DND-41 (cell line): Measurements from ENCODE around the gene CEP120.

ENCODE experiments used
- ATAC-seq: fragments of 200-7000 bp; cut with Tn5 transposase; 3 replicates; pipeline ENCODE4 v1.9.1; 2021; ENCODE audit warnings: low read depth; ENCODE audit not compliant: insufficient read depth
- DNase-seq: peaks from one replicate; pipeline ENCODE4 v3.0.0-alpha.2; 2020
- H2AFZ ChIP-seq: 2 replicates; pipeline ENCODE4 v1.6.0; 2012; ENCODE audit warnings: low read depth, low read length
- H3K27ac ChIP-seq: 2 replicates; pipeline ENCODE4 v1.5.1; 2012; ENCODE audit warnings: low read length, inconsistent platforms
- H3K27me3 ChIP-seq: fragments of 200-600 bp; sonication (generic); 2 replicates; pipeline ENCODE4 v1.6.0; 2012; ENCODE audit warnings: low read length, mild to moderate bottlenecking, inconsistent platforms; ENCODE audit not compliant: insufficient read depth, poor library complexity
- H3K36me3 ChIP-seq: 2 replicates; pipeline ENCODE4 v1.5.1; 2012; ENCODE audit warnings: low read length, inconsistent platforms; ENCODE audit not compliant: insufficient read depth
- H3K4me1 ChIP-seq: 2 replicates; pipeline ENCODE4 v1.5.1; 2012; ENCODE audit warnings: mild to moderate bottlenecking, low read length; ENCODE audit not compliant: insufficient read depth
- H3K4me2 ChIP-seq: 2 replicates; pipeline ENCODE4 v1.6.0; 2012; ENCODE audit warnings: mild to moderate bottlenecking, moderate library complexity, low read length, inconsistent platforms; ENCODE audit not compliant: insufficient read depth
- H3K4me3 ChIP-seq, 2 experiments: fragments of 200-600 bp in 1 of 2; shearing (Covaris generic) in 1 of 2; 2 replicates each; pipeline ENCODE4 v1.5.1; 2012 to 2016; ENCODE audit warnings: inconsistent platforms in 2 of 2, low read length in 2 of 2, mild to moderate bottlenecking in 2 of 2, low read depth in 1 of 2, moderate library complexity in 1 of 2
- H3K79me2 ChIP-seq: 2 replicates; pipeline ENCODE4 v1.6.0; 2012; ENCODE audit warnings: low read length, inconsistent platforms; ENCODE audit not compliant: insufficient read depth
- H3K9ac ChIP-seq: 2 replicates; pipeline ENCODE4 v1.6.0; 2012; ENCODE audit warnings: low read depth, mild to moderate bottlenecking, inconsistent platforms, low read length, moderate library complexity
- H3K9me3 ChIP-seq: 2 replicates; pipeline ENCODE4 v1.5.1; 2012; ENCODE audit warnings: low read length, moderate library complexity, mild to moderate bottlenecking, inconsistent platforms; ENCODE audit not compliant: insufficient read depth, severe bottlenecking
- H4K20me1 ChIP-seq: 2 replicates; pipeline ENCODE4 v1.6.0; 2012; ENCODE audit warnings: low read length; ENCODE audit not compliant: insufficient read depth
- CTCF ChIP-seq: IDR thresholded peaks from 2 replicates; pipeline ENCODE4 v1.5.1; 2012; ENCODE audit warnings: borderline replicate concordance, low read length, moderate library complexity, mild to moderate bottlenecking; ENCODE audit not compliant: poor library complexity, severe bottlenecking; ENCODE audit errors: extremely low read depth
- EZH2 ChIP-seq: IDR thresholded peaks from 3 replicates; pipeline ENCODE4 v1.6.1; 2012; ENCODE audit warnings: borderline replicate concordance, low read depth, mild to moderate bottlenecking, moderate library complexity, low read length, inconsistent platforms; ENCODE audit not compliant: severe bottlenecking

The CEP120 gene

GRCh38 chr5:123448017-123448617, 24.9 kb upstream of the CEP120 start:
- Histone ChIP-seq H3K4me1 (no peaks in the 10 kb centered on the region), H3K4me2 (no peak overlapping the region), H3K27ac (no peak overlapping the region), H2AFZ (no peak overlapping the region), H3K79me2 (no peaks in the 10 kb centered on the region), H4K20me1 (no peaks in the 10 kb centered on the region), H3K9ac (no peak overlapping the region), H3K36me3 (no peaks in the 10 kb centered on the region), H3K27me3 (no peaks in the 10 kb centered on the region), H3K9me3 (no peaks in the 10 kb centered on the region), H3K4me3 (no peak overlapping the region)
- no peak for DNase-seq
- no peak for TF ChIP-seq EZH2
- TF ChIP-seq CTCF: no peak
- no peak for ATAC-seq

GRCh38 chr5:123444016-123444415, 20.8 kb upstream of the CEP120 start:
- TF ChIP-seq CTCF: no peak
- no peak for TF ChIP-seq EZH2
- DNase-seq (no peak), ATAC-seq (no peak)
- Histone ChIP-seq H3K4me1 (no peaks in the 10 kb centered on the region), H2AFZ (no peak overlapping the region), H3K9me3 (no peaks in the 10 kb centered on the region), H3K4me3 (no peak overlapping the region), H3K9ac (no peak overlapping the region), H3K4me2 (no peak overlapping the region), H4K20me1 (no peaks in the 10 kb centered on the region), H3K27ac (no peak overlapping the region), H3K36me3 (no peaks in the 10 kb centered on the region), H3K79me2 (no peaks in the 10 kb centered on the region), H3K27me3 (no peaks in the 10 kb centered on the region)

GRCh38 chr5:123441408-123441807, 18.2 kb upstream of the CEP120 start:
- H3K4me2 ChIP-seq: no peak overlapping the region
- DNase-seq (no peak), ATAC-seq (no peak)
- no peaks in the 10 kb centered on the region for H3K27me3 ChIP-seq
- H2AFZ ChIP-seq: peak overlapping the region; percentile 34; the same call in 1 of the 2 replicates
- H3K4me1 ChIP-seq: no peaks in the 10 kb centered on the region
- H4K20me1 ChIP-seq: no peaks in the 10 kb centered on the region
- no peak overlapping the region for H3K9ac ChIP-seq
- no peaks in the 10 kb centered on the region for H3K9me3 ChIP-seq
- TF ChIP-seq EZH2 (no peak), CTCF (no peak)
- H3K27ac ChIP-seq: no peak overlapping the region
- no peak overlapping the region for H3K4me3 ChIP-seq
- H3K36me3 ChIP-seq: no peaks in the 10 kb centered on the region
- no peaks in the 10 kb centered on the region for H3K79me2 ChIP-seq
